WI38 (cell line): Measurements from ENCODE around the gene PRDM15.

Source experiments
- H3K4me3 ChIP-seq: 2 replicates; pipeline ENCODE4 v1.5.1; 2011; ENCODE audit warnings: low read depth, mild to moderate bottlenecking, control low read depth, low read length
- CTCF ChIP-seq: IDR thresholded peaks from 2 replicates; pipeline ENCODE4 v1.5.1; 2012; ENCODE audit warnings: low read depth, mild to moderate bottlenecking, control low read depth, low read length

Gene PRDM15

GRCh38 chr21:41918561-41919358 lies 39.6 kb upstream of the PRDM15 start:
- H3K4me3 ChIP-seq, result no peak overlapping the region
- TF ChIP-seq CTCF, result no peak

- no peak for TF ChIP-seq CTCF
Observed at GRCh38 chr21:41917531-41917930, 38.4 kb upstream of the PRDM15 start.

GRCh38 chr21:41916888-41917433 lies 37.8 kb upstream of the PRDM15 start:
- TF ChIP-seq CTCF, result no peak
- no peak overlapping the region for H3K4me3 ChIP-seq

More at GRCh38 chr21:41917531-41917930, 38.4 kb upstream of the PRDM15 start:
- no peak overlapping the region for H3K4me3 ChIP-seq

- no peak for TF ChIP-seq CTCF
- no peak overlapping the region for H3K4me3 ChIP-seq
Observed at GRCh38 chr21:41914965-41915364, 35.8 kb upstream of the PRDM15 start.

- no peak overlapping the region for H3K4me3 ChIP-seq
- TF ChIP-seq CTCF, result no peak
Observed at GRCh38 chr21:41914358-41914757, 35.2 kb upstream of the PRDM15 start.

GRCh38 chr21:41913230-41913629 lies 34.1 kb upstream of the PRDM15 start:
- no peak overlapping the region for H3K4me3 ChIP-seq
- no peak for TF ChIP-seq CTCF

- TF ChIP-seq CTCF, result no peak
- no peak overlapping the region for H3K4me3 ChIP-seq
Observed at GRCh38 chr21:41908829-41909228, 29.7 kb upstream of the PRDM15 start.
